ENCODE results near the gene NRXN2. TPM values are rescaled to one million over a fixed set of nuclear protein-coding genes. Genes with fewer than 3 reads are reported as not detected.

NRXN2 gene
- total RNA-seq, 2 experiments from 2014 or later = 0.07 to 0.22 TPM

- CTCF ChIA-PET = interaction anchor here (1.3 kb wide), 1 partner anchor 50 kb away, joined by 3 read pairs; no protein-coding TSS in a partner anchor
- intact Hi-C loops (cut with micrococcal nuclease) = no loop called here
- Mint-ChIP-seq H3K27me3 (no peaks in the 10 kb centered on the region), H3K27ac (no peak overlapping the region), H3K4me3 (no peak overlapping the region), H3K9me3 (no peaks in the 10 kb centered on the region), H3K4me1 (ENCODE audit: low read depth) (no peaks in the 10 kb centered on the region), H3K36me3 (ENCODE audit: low read depth) (no peaks in the 10 kb centered on the region)
- ATAC-seq (no peak), DNase-seq (no peak)
- TF ChIP-seq CTCF (IDR thresholded peaks at IDR 0.05) = no peak
- POLR2A ChIA-PET = no interaction called here
These were observed 120.4 kb downstream of the NRXN2 start for GRCh38 chr11:64602466-64603070.

- intact Hi-C loops (cut with micrococcal nuclease) = no loop called here
- TF ChIP-seq CTCF (IDR thresholded peaks at IDR 0.05) = no peak
- Mint-ChIP-seq H3K4me1 (ENCODE audit: low read depth) (no peaks in the 10 kb centered on the region), H3K36me3 (ENCODE audit: low read depth) (no peaks in the 10 kb centered on the region), H3K27me3 (no peaks in the 10 kb centered on the region), H3K27ac (no peak overlapping the region), H3K4me3 (no peak overlapping the region), H3K9me3 (no peaks in the 10 kb centered on the region)
- CTCF ChIA-PET = no interaction called here
- POLR2A ChIA-PET = no interaction called here
- ATAC-seq (no peak), DNase-seq (no peak)
These were observed 121.2 kb downstream of the NRXN2 start for GRCh38 chr11:64601605-64602465.

- Mint-ChIP-seq H3K27ac (no peak overlapping the region), H3K36me3 (ENCODE audit: low read depth) (no peaks in the 10 kb centered on the region), H3K27me3 (no peaks in the 10 kb centered on the region), H3K4me1 (ENCODE audit: low read depth) (no peaks in the 10 kb centered on the region), H3K9me3 (no peaks in the 10 kb centered on the region), H3K4me3 (no peak overlapping the region)
- DNase-seq (no peak), ATAC-seq (no peak)
- TF ChIP-seq CTCF (IDR thresholded peaks at IDR 0.05) = no peak
- ChIA-PET CTCF (no interaction called here), POLR2A (no interaction called here)
- intact Hi-C loops (cut with micrococcal nuclease) = no loop called here
These were observed 122.6 kb downstream of the NRXN2 start for GRCh38 chr11:64600281-64600992.

- no peak overlapping the region for H3K27ac Mint-ChIP-seq
- no peaks in the 10 kb centered on the region for H3K4me1 Mint-ChIP-seq (ENCODE audit: low read depth)
- POLR2A ChIA-PET = no interaction called here
- CTCF ChIA-PET = no interaction called here
- H3K4me3 Mint-ChIP-seq = no peak overlapping the region
- no peaks in the 10 kb centered on the region for H3K9me3 Mint-ChIP-seq
- intact Hi-C loops (cut with micrococcal nuclease) = no loop called here
- no peaks in the 10 kb centered on the region for H3K36me3 Mint-ChIP-seq (ENCODE audit: low read depth)
- no peak for ATAC-seq
- no peak for DNase-seq
- TF ChIP-seq CTCF (IDR thresholded peaks at IDR 0.05) = no peak
- H3K27me3 Mint-ChIP-seq = no peaks in the 10 kb centered on the region
These were observed 123.2 kb downstream of the NRXN2 start for GRCh38 chr11:64599698-64600211.
